Measurements from ENCODE around the gene NR2C1.

DNA sequence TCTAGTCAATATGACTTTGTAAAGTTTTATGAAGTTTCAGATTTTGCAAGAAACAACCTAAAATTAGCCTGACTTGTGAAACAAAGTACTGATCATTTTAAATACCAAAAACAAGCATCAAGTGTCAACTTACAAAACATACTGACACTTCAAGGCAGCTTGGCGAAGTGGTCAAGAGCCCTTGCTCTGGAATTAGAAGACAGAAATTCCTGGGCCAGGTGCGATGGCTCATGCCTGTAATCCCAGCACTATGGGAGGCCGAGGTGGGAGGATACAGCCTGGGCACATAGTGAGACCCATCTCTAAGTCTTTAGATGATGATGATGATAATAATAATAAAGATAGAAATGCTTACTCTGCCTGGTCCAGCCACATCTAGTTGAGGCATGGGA lies 45.4 kb upstream of the NR2C1 start:
- TF ChIP-seq POLR2A (IDR thresholded peaks at IDR 0.05) (no peak), CTCF (IDR thresholded peaks at IDR 0.05) (no peak)
